Breast epithelium (tissue), 3 donors: ENCODE measurements around the gene THSD4.

Experiments
- CTCF ChIP-seq, 3 donors: fragments of 450-650 bp; IDR thresholded peaks; one replicate each; pipeline ENCODE4 v1.5.1; 2016 to 2017; ENCODE audit warnings: antibody characterized with exemption in 3 of 3, mild to moderate bottlenecking in 3 of 3, moderate library complexity in 3 of 3
- POLR2A ChIP-seq: fragments of 450-650 bp; IDR thresholded peaks from one replicate; pipeline ENCODE4 v1.6.1; 2016; ENCODE audit warnings: antibody characterized with exemption, mild to moderate bottlenecking, moderate library complexity
- POLR2AphosphoS5 ChIP-seq, 3 donors: sonication (generic); formaldehyde crosslinking; IDR thresholded peaks; one replicate each; pipeline ENCODE4 v1.6.1; 2017; ENCODE audit warnings: antibody characterized with exemption in 3 of 3

GRCh38 chr15:71278989-71279756 lies 163.9 kb downstream of the THSD4 start:
- TF ChIP-seq CTCF (IDR thresholded peaks at IDR 0.05) (no peak), POLR2A (no peak), POLR2AphosphoS5 (IDR thresholded peaks at IDR 0.05) (peak in 2 of 3 donors; percentile 31 to 54)
